K562 treated with DMSO at 1 percent for 48 hours (cell line): ENCODE measurements around the gene IL7R. TPM values are rescaled to one million over a fixed set of nuclear protein-coding genes. Genes with fewer than 3 reads are reported as not detected.

Source experiments
- total RNA-seq: library from RNA; unstranded; fragments of 300-600 nt; gene quantifications from 2 replicates; pipeline ENCODE4 v1.2.3, GENCODE V29; 2022; ENCODE audit warnings: low replicate concordance; ENCODE audit errors: extremely low read depth

IL7R gene
- not detected in 2 replicates for total RNA-seq

GRCh38 chr5:35856765-35857351, at the start of gene IL7R:
IL7R (plus strand) TSS chr5:35856891; CDS start chr5:35856978, 87 bp downstream.

Other genes with a start within 250 kb of the IL7R start
- gene SPEF2, start 239.0 kb upstream of the IL7R start, total RNA-seq = not detected in 2 replicates
- gene CAPSL, start 81.7 kb downstream of the IL7R start, total RNA-seq = not detected in 2 replicates
- not detected in 2 replicates for gene UGT3A1, start 134.5 kb downstream of the IL7R start, total RNA-seq
- gene UGT3A2, start 210.0 kb downstream of the IL7R start, total RNA-seq = not detected in 2 replicates